ENCODE data around the gene GLYAT.
A peak's percentile ranks its signal among the peaks of the same experiment; 100 is the strongest.

The GLYAT gene

GRCh38 chr11:58727415-58727797 is 4.3 kb downstream of the GLYAT start:
- Histone ChIP-seq H3K9me3 (ENCODE audit: control insufficient read depth, insufficient read depth, low read depth, low read length) (no peaks in the 10 kb centered on the region), H3K4me3 (ENCODE audit: low read depth, low read length) (no peak overlapping the region), H3K27ac (ENCODE audit: extremely low read depth, low read depth, low read length) (no peak overlapping the region), H3K4me1 (ENCODE audit: control insufficient read depth, insufficient read depth, low read length) (peaks cover 4% of the 10 kb centered on the region; the same call in 1 of the 2 replicates), H3K36me3 (ENCODE audit: control insufficient read depth in 2 of 2, insufficient read depth in 1 of 2, low read length in 2 of 2) (no peaks in the 10 kb centered on the region)
- TF ChIP-seq FEZF1 (tag by site-specific recombination; IDR thresholded peaks at IDR 0.05) (no peak), ZNF747 (tag by site-specific recombination; IDR thresholded peaks at IDR 0.05) (no peak), SP2 (tag by site-specific recombination; IDR thresholded peaks at IDR 0.05) (no peak), MEIS1 (CRISPR knock-in tag; IDR thresholded peaks at IDR 0.05; ENCODE audit: borderline replicate concordance) (no peak), OSR2 (tag by site-specific recombination; IDR thresholded peaks at IDR 0.05) (no peak), ZNF350 (tag by site-specific recombination; IDR thresholded peaks at IDR 0.05) (no peak), AEBP2 (tag by site-specific recombination; IDR thresholded peaks at IDR 0.05; ENCODE audit: borderline replicate concordance) (no peak), GLIS2 (tag by site-specific recombination; IDR thresholded peaks at IDR 0.05) (no peak), WT1 (tag by site-specific recombination; IDR thresholded peaks at IDR 0.05) (no peak), ZNF792 (tag by site-specific recombination; IDR thresholded peaks at IDR 0.05) (no peak), ZNF311 (tag by site-specific recombination; IDR thresholded peaks at IDR 0.05; ENCODE audit: borderline replicate concordance) (no peak), ZNF777 (tag by site-specific recombination; IDR thresholded peaks at IDR 0.05; ENCODE audit: borderline replicate concordance) (no peak), ZBTB44 (tag by site-specific recombination; IDR thresholded peaks at IDR 0.05) (no peak), ZSCAN18 (tag by site-specific recombination; IDR thresholded peaks at IDR 0.05) (no peak), ZFP3 (tag by site-specific recombination; IDR thresholded peaks at IDR 0.05; ENCODE audit: low read depth) (no peak)
- CTCF ChIA-PET, result interaction anchor here (0.6 kb wide), 1 partner anchor 1137 kb away, joined by 3 read pairs; no protein-coding TSS in a partner anchor
- POLR2A ChIA-PET, result no interaction called here

GRCh38 chr11:58726737-58727414 is 4.9 kb downstream of the GLYAT start:
- POLR2A ChIA-PET, result no interaction called here
- no peak overlapping the region for H3K4me3 ChIP-seq (ENCODE audit: low read depth, low read length)
- CTCF ChIA-PET, result interaction anchor here (0.6 kb wide), 1 partner anchor 1138 kb away, joined by 3 read pairs; no protein-coding TSS in a partner anchor

More at GRCh38 chr11:58726737-58727414, 4.9 kb downstream of the GLYAT start:
- TF ChIP-seq PBX3 (CRISPR knock-in tag; IDR thresholded peaks at IDR 0.05) (no peak), PRDM4 (tag by site-specific recombination; IDR thresholded peaks at IDR 0.05) (peak; percentile 61; the same call in 1 of the 2 replicates)
- no peak overlapping the region; the same call in 1 of the 2 replicates for H3K27ac ChIP-seq (ENCODE audit: extremely low read depth, low read depth, low read length)
- H3K4me1 ChIP-seq (ENCODE audit: control insufficient read depth, insufficient read depth, low read length), result peaks cover 4% of the 10 kb centered on the region; the same call in 1 of the 2 replicates
- no peaks in the 10 kb centered on the region for H3K9me3 ChIP-seq (ENCODE audit: control insufficient read depth, insufficient read depth, low read depth, low read length)
- H3K36me3 ChIP-seq (ENCODE audit: control insufficient read depth in 2 of 2, insufficient read depth in 1 of 2, low read length in 2 of 2), result no peaks in the 10 kb centered on the region
